A673 (cell line): ENCODE results near the gene HSD17B4. TPM values are rescaled to one million over a fixed set of nuclear protein-coding genes. Genes with fewer than 3 reads are reported as not detected.

ENCODE experiments used
- BruUV-seq: library from RNA; stranded (reverse); fragments of 400-500 nt; replicated peaks from 2 replicates; lab custom pipeline; 2021; lab: Mats Ljungman, UMichigan
- CTCF ChIA-PET: fragments of 300-600 bp; sonication (Branson Sonifier 250); formaldehyde crosslinking; loops from one replicate; lab custom pipeline; 2022; ENCODE audit warnings: antibody characterized with exemption; lab: Charles Lee
- POLR2A ChIA-PET: fragments of 300-600 bp; sonication (Branson Sonifier 250); formaldehyde crosslinking; loops from one replicate; lab custom pipeline; 2022; ENCODE audit warnings: antibody characterized with exemption; ENCODE audit not compliant: low non-redundant PET; lab: Charles Lee
- DNase-seq: peaks from one replicate; pipeline ENCODE4 v3.0.0-alpha.2; 2015; ENCODE audit warnings: low spot score
- H3K27ac ChIP-seq: fragments of 200-600 bp; sonication (generic); 2 replicates; pipeline ENCODE4 v1.5.1; 2016; ENCODE audit warnings: mixed run types, low read depth, mild to moderate bottlenecking, mixed read lengths, antibody characterized with exemption, low read length; ENCODE audit not compliant: poor library complexity, severe bottlenecking
- H3K27me3 ChIP-seq: fragments of 200-600 bp; sonication (generic); replicated peaks from 2 replicates; pipeline ENCODE4 v1.6.1; 2017; ENCODE audit warnings: mixed run types, low read depth, mild to moderate bottlenecking, mixed read lengths, antibody characterized with exemption, low read length; ENCODE audit not compliant: insufficient read depth, poor library complexity
- H3K36me3 ChIP-seq: fragments of 200-600 bp; sonication (generic); 2 replicates; pipeline ENCODE4 v1.6.1; 2016; ENCODE audit warnings: mixed run types, mild to moderate bottlenecking, mixed read lengths, antibody characterized with exemption, low read length; ENCODE audit not compliant: insufficient read depth, poor library complexity, severe bottlenecking
- H3K4me1 ChIP-seq: fragments of 200-600 bp; sonication (generic); 2 replicates; pipeline ENCODE4 v1.6.1; 2017; ENCODE audit warnings: mixed run types, mild to moderate bottlenecking, mixed read lengths, antibody characterized with exemption, low read length; ENCODE audit not compliant: insufficient read depth, poor library complexity, severe bottlenecking
- H3K4me3 ChIP-seq: fragments of 200-600 bp; sonication (generic); 2 replicates; pipeline ENCODE4 v1.5.1; 2016; ENCODE audit warnings: low read depth, mixed run types, mild to moderate bottlenecking, mixed read lengths, low read length; ENCODE audit not compliant: poor library complexity, severe bottlenecking
- H3K9me3 ChIP-seq: fragments of 200-600 bp; sonication (generic); 2 replicates; pipeline ENCODE4 v1.6.1; 2016; ENCODE audit warnings: mixed run types, low read depth, mild to moderate bottlenecking, mixed read lengths, antibody characterized with exemption, low read length; ENCODE audit not compliant: poor library complexity, severe bottlenecking
- CTCF ChIP-seq: fragments of 300-800, 200-600 bp; sonication (generic); conservative IDR thresholded peaks from 2 replicates; pipeline ENCODE4 v1.5.1; 2017; ENCODE audit warnings: low read depth, mild to moderate bottlenecking, antibody characterized with exemption, low read length, moderate library complexity, mixed read lengths
- EZH2 ChIP-seq: fragments of 200-600 bp; sonication (generic); IDR thresholded peaks from 2 replicates; pipeline ENCODE4 v1.6.1; 2017; ENCODE audit warnings: borderline replicate concordance, low read depth, mild to moderate bottlenecking, mixed read lengths, antibody characterized with exemption, low read length; ENCODE audit not compliant: poor library complexity, severe bottlenecking
- intact Hi-C: fragments of 100-400 bp; cut with micrococcal nuclease; formaldehyde crosslinking; loops from one replicate; pipeline ENCODE4 v1.10.0; 2022; ENCODE audit not compliant: unreplicated experiment
- total RNA-seq: library from RNA; stranded (reverse); gene quantifications from 2 replicates; pipeline ENCODE4 v1.2.3, GENCODE V29; 2021

The HSD17B4 gene
- total RNA-seq, 1 experiment from 2014 or later, result 140 TPM

DNA sequence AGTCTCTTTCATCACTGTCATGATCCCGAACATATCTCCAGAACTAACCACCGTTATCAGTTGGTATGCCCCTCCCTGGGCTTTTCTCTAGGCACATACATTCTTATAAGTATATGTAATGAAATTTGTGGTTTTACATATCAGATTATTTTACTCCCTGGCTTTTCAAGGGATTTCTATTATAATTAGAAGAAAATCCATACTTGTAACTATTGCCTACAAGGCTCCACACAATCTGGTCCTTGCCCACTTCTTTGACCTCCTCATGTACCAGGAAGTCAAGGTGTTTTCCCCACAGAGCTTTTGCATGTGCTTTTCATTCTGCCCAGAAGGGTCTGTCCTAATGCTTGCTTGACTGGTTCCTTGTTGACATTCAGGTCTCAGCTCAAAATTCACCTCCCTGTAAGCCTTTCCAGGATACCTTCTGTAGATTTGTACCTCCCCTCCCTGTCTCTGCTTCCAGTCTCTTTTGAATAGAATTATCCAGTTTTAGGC is 33.6 kb upstream of the HSD17B4 start:
- H3K27me3 ChIP-seq, result no peaks in the 10 kb centered on the region
- H3K36me3 ChIP-seq, result no peaks in the 10 kb centered on the region
- TF ChIP-seq EZH2 (no peak), CTCF (no peak)
- no peaks in the 10 kb centered on the region for H3K9me3 ChIP-seq
- BruUV-seq, result no TSS peak
- no peak for DNase-seq
- ChIA-PET POLR2A (no interaction called here), CTCF (interaction anchor here (1.1 kb wide), 2 partner anchors 16 to 431 kb away, joined by 3 to 4 read pairs; no protein-coding TSS in a partner anchor)
- H3K4me3 ChIP-seq, result peak overlapping the region; percentile 13
- peaks cover 6% of the 10 kb centered on the region for H3K4me1 ChIP-seq
- H3K27ac ChIP-seq, result no peak overlapping the region
- intact Hi-C loops, result no loop called here

DNA sequence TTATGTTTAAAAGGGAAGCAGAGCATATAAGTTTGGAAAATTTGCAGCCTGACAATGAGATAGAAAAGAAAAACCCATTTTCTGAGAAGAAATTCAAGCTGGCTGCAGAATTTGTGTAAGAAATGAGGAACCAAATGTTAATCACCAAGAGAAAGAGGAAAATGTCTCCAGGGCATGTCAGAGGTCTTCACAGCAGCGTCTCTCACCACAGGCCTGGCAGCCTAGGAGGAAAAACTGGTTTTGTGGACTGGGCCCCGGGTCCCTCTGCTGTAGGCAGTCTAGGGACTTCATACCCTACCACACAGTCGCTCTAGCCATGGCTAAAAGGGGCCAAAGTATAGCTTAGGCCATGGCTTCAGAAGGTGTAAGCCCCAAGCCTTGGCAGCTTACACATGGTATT is 32.1 kb upstream of the HSD17B4 start:
- DNase-seq, result no peak
- BruUV-seq, result no TSS peak
- Histone ChIP-seq H3K27ac (no peak overlapping the region), H3K4me1 (peaks cover 6% of the 10 kb centered on the region), H3K4me3 (no peak overlapping the region), H3K36me3 (no peaks in the 10 kb centered on the region), H3K27me3 (no peaks in the 10 kb centered on the region), H3K9me3 (no peaks in the 10 kb centered on the region)
- POLR2A ChIA-PET, result no interaction called here
- CTCF ChIA-PET, result no interaction called here
- intact Hi-C loops, result no loop called here
- no peak for TF ChIP-seq EZH2
- TF ChIP-seq CTCF, result no peak

DNA sequence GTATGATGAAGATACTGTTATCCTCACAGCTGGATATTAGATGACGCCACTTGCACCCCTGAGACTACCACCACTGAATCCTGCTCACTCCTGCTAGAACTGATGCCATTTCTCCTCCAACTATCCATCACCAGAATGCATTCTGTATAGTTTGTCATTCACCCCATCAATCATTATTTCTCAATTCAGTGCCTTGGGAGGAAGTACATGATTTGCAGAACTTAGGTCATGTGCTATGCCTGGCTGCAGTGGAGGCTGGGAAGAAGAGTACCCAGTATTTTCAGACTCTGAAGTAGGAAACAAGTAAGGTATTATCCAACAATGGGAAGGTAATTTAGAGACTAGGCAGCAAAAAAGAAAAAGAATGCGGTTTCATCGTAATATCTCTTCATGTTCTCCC is 26.2 kb upstream of the HSD17B4 start:
- intact Hi-C loops, result no loop called here
- no peak for DNase-seq
- no peak for TF ChIP-seq EZH2
- no peak for TF ChIP-seq CTCF
- no peaks in the 10 kb centered on the region for H3K27me3 ChIP-seq
- H3K4me1 ChIP-seq, result no peaks in the 10 kb centered on the region
- H3K36me3 ChIP-seq, result no peaks in the 10 kb centered on the region
- no TSS peak for BruUV-seq
- no peaks in the 10 kb centered on the region for H3K9me3 ChIP-seq
- no peak overlapping the region for H3K4me3 ChIP-seq
- CTCF ChIA-PET, result no interaction called here
- POLR2A ChIA-PET, result no interaction called here
- H3K27ac ChIP-seq, result no peak overlapping the region
